ENCODE measurements around the gene STAC3.

STAC3 gene

DNA sequence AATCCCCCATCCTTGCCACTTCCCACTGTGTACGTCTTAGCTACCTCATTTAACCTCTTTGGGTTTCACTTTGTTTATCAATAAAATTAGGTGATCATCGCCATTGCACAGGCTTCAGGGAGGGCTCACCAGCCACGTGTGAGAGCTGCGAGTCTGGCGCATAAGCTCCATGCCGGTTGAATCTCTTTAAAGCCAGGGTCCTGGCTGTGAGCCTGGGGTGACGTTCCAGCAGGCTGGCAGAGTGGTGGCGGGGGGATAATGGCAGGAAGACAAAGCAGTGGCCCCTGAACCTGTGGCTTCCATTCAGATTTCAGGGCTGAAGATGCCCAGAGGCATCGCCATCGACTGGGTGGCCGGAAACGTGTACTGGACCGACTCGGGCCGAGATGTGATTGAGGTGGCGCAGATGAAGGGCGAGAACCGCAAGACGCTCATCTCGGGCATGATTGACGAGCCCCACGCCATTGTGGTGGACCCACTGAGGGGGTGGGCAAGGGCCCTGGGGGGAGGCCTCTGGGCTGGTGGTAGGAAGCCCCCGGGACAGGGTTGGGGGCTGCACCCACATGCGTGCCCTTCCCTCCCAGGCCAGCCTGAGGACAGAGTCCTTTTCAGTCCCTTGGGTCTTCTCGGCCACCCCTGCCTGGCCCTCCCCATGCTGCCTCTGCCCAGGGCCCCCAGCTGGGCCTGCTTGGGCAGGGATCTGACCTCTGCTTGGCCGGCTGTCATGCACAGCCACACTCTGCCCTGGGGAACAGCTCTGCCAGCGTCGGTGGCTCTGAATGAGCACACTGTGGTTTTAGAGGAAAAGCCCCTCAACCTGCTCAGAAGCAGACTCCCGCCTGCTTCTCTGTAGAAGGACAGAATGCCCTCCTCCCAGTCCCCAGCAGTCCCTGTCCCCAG lies 43.0 kb downstream of the STAC3 start:
- POLR2A ChIA-PET, result no interaction called here
- no peak for DNase-seq (ENCODE audit: extremely low spot score)
- TF ChIP-seq, protein P1, sequence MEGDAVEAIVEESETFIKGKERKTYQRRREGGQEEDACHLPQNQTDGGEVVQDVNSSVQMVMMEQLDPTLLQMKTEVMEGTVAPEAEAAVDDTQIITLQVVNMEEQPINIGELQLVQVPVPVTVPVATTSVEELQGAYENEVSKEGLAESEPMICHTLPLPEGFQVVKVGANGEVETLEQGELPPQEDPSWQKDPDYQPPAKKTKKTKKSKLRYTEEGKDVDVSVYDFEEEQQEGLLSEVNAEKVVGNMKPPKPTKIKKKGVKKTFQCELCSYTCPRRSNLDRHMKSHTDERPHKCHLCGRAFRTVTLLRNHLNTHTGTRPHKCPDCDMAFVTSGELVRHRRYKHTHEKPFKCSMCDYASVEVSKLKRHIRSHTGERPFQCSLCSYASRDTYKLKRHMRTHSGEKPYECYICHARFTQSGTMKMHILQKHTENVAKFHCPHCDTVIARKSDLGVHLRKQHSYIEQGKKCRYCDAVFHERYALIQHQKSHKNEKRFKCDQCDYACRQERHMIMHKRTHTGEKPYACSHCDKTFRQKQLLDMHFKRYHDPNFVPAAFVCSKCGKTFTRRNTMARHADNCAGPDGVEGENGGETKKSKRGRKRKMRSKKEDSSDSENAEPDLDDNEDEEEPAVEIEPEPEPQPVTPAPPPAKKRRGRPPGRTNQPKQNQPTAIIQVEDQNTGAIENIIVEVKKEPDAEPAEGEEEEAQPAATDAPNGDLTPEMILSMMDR (IDR thresholded peaks at IDR 0.05; ENCODE audit: control extremely low read depth, extremely low read depth, low read depth, missing control alignments), result no peak
- CTCF ChIA-PET, result interaction anchor here (1.1 to 2.8 kb wide), 5 partner anchors 18 to 35 kb away, joined by 4 to 11 read pairs (median 6); no protein-coding TSS in a partner anchor

DNA sequence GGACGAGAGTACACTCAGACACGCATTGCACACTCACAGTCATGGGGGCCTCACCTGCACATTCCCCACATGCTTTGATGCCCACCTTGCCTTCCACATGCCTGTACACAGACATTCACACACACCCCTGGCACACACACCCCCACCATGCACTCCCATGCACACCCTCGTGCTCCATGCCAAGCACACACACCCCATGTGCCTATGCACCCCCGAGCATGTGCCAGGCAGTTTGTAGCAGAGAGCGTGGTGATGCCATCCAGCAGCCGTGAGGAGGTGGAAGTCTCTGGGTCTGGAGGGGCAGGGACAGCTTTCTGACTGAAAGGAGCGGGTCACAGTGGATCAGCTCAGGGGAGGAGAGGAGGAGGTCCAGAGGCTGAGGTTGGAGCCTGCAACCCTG lies 45.1 kb downstream of the STAC3 start:
- POLR2A ChIA-PET, result no interaction called here

DNA sequence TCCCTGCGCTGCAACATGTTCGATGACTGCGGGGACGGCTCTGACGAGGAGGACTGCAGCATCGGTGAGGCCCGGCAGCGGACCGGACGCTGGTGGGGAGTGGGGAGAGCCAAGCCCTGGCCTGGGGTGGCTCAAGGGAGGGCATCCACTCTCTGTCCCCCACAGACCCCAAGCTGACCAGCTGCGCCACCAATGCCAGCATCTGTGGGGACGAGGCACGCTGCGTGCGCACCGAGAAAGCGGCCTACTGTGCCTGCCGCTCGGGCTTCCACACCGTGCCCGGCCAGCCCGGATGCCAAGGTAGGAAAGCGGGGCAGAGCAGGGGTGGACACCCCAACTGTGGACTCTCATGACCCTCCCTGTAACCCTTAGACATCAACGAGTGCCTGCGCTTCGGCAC lies 45.8 kb downstream of the STAC3 start:
- ChIA-PET POLR2A (no interaction called here), CTCF (interaction anchor here (1.1 kb wide), 1 partner anchor 35 kb away, joined by 3 read pairs; no protein-coding TSS in a partner anchor)
- no peak for DNase-seq (ENCODE audit: extremely low spot score)
- TF ChIP-seq, protein P1 (IDR thresholded peaks at IDR 0.05; ENCODE audit: control extremely low read depth, extremely low read depth, low read depth, missing control alignments), result no peak

More for the DNA sequence above, 45.1 kb downstream of the STAC3 start:
- CTCF ChIA-PET, result interaction anchor here (1.2 kb wide), 1 partner anchor 23 kb away, joined by 4 read pairs; no protein-coding TSS in a partner anchor
- TF ChIP-seq, protein P1 (IDR thresholded peaks at IDR 0.05; ENCODE audit: control extremely low read depth, extremely low read depth, low read depth, missing control alignments), result no peak
- DNase-seq (ENCODE audit: extremely low spot score), result no peak

DNA sequence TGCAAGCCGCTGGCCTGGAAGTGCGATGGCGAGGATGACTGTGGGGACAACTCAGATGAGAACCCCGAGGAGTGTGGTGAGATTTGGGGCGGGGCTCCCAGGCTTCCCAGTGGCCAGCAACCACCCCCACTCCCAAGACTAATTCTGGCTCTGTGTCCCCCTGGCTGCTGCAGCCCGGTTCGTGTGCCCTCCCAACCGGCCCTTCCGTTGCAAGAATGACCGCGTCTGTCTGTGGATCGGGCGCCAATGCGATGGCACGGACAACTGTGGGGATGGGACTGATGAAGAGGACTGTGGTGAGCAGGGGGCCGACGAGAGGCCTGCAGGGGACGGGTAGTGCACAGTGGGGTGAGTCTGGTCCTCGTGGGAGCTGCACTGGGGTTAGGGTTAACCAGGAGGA lies 46.5 kb downstream of the STAC3 start:
- POLR2A ChIA-PET, result no interaction called here
- no peak for DNase-seq (ENCODE audit: extremely low spot score)
- CTCF ChIA-PET, result interaction anchor here (1.1 kb wide), 1 partner anchor 36 kb away, joined by 3 read pairs; no protein-coding TSS in a partner anchor
- TF ChIP-seq, protein P1 (IDR thresholded peaks at IDR 0.05; ENCODE audit: control extremely low read depth, extremely low read depth, low read depth, missing control alignments), result no peak

DNA sequence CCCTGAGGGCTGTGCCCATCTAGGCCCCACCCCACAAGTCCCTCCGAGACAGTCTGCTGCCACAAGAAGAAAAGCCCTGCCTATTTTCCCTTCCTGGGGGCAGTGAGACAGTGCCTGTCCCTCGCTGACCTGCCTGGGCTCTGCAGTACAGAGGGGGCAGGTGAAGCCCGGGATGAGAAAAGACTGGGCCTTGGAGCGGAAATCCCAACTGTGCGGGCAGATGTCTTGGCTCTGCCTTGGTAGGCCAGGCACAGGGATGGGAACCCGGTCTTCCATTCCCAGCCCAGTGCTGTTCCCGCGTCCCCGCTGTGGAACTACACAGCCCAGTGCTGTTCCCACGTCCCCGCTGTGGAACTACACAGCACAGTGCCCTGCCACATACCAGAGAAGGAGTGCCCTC lies 47.2 kb downstream of the STAC3 start:
- CTCF ChIA-PET, result no interaction called here
- no peak for DNase-seq (ENCODE audit: extremely low spot score)
- POLR2A ChIA-PET, result no interaction called here
- TF ChIP-seq, protein P1 (IDR thresholded peaks at IDR 0.05; ENCODE audit: control extremely low read depth, extremely low read depth, low read depth, missing control alignments), result no peak

DNA sequence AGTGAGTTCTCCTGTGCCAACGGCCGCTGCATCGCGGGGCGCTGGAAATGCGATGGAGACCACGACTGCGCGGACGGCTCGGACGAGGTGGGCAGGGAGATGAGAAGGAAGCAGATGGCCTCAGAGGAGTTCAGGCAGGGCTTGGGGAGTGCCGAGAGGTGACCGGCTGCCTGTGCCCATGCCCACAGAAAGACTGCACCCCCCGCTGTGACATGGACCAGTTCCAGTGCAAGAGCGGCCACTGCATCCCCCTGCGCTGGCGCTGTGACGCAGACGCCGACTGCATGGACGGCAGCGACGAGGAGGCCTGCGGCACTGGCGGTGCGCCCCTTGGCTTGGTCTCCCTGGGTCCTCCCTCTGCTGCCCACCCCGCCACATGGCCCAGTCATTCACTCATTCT lies 47.8 kb downstream of the STAC3 start:
- CTCF ChIA-PET, result no interaction called here
- POLR2A ChIA-PET, result no interaction called here
- DNase-seq (ENCODE audit: extremely low spot score), result no peak
- TF ChIP-seq, protein P1 (IDR thresholded peaks at IDR 0.05; ENCODE audit: control extremely low read depth, extremely low read depth, low read depth, missing control alignments), result no peak

Data from GM10248 (cell line).